Stomach (tissue), 9 donors: Measurements from ENCODE around the gene SMARCB1. TPM values are rescaled to one million over a fixed set of nuclear protein-coding genes. Genes with fewer than 3 reads are reported as not detected.

Source experiments
- DNase-seq, 2 donors: peaks; one replicate each; pipeline versions ENCODE4 v3.0.0 to v3.0.0-alpha.2; 2013 to 2019
- H3K27ac ChIP-seq, 5 donors: fragments of 200-600 bp in 4 of 5; sonication (generic) in 4 of 5; one replicate each; pipeline ENCODE4 v1.5.1; 2013 to 2019; ENCODE audit warnings: mild to moderate bottlenecking in 1 of 5, moderate library complexity in 1 of 5
- H3K27me3 ChIP-seq, 3 donors: fragments of 200-600 bp; sonication (generic); one replicate each; pipeline ENCODE4 v1.5.1; 2017 to 2019; ENCODE audit warnings: mixed run types in 1 of 3
- H3K36me3 ChIP-seq, 4 donors: fragments of 200-600 bp; sonication (generic); 1 replicate in 3 of 4; 2 replicates in 1 of 4; pipeline ENCODE4 v1.5.1; 2016 to 2019
- H3K4me1 ChIP-seq, 4 donors: fragments of 200-600 bp; sonication (generic); one replicate each; pipeline ENCODE4 v1.5.1; 2016 to 2019
- H3K4me3 ChIP-seq, 4 donors: fragments of 200-600 bp; sonication (generic) in 3 of 4; one replicate each; pipeline ENCODE4 v1.5.1; 2016 to 2019; ENCODE audit warnings: mild to moderate bottlenecking in 1 of 4
- H3K9me3 ChIP-seq, 4 donors: fragments of 200-600 bp; sonication (generic); one replicate each; pipeline ENCODE4 v1.5.1; 2016 to 2019
- EP300 ChIP-seq: sonication (generic); formaldehyde crosslinking; IDR thresholded peaks from one replicate; pipeline ENCODE4 v1.6.1; 2017; ENCODE audit warnings: antibody characterized with exemption
- POLR2A ChIP-seq, 4 donors: fragments of 450-650 bp; IDR thresholded peaks; one replicate each; pipeline ENCODE4 v1.6.1; 2016; ENCODE audit warnings: antibody characterized with exemption in 4 of 4, control low read depth in 2 of 4, mild to moderate bottlenecking in 1 of 4, moderate library complexity in 1 of 4
- POLR2AphosphoS5 ChIP-seq, 3 donors: sonication (generic); formaldehyde crosslinking; IDR thresholded peaks; one replicate each; pipeline ENCODE4 v1.6.1; 2016; ENCODE audit warnings: antibody characterized with exemption in 3 of 3
- WGBS, 5 donors: extraction: QIAGEN DNeasy Blood & Tissue Kit in 3 of 5; methylation state at CpG; one replicate each; pipeline versions ENCODE4 v1.1.5 to v1.1.7; 2013 to 2018; 5-methylcytosine and 5-hydroxymethylcytosine counted together
- intact Hi-C: fragments of 100-400 bp; cut with DNase I; formaldehyde crosslinking; loops from one replicate; pipeline ENCODE4 v1.15.1; 2023; ENCODE audit warnings: low total_unique reads
- polyA plus RNA-seq, 3 donors: library from polyadenylated mRNA; stranded (reverse); fragments of 200-250 nt; gene quantifications; one replicate each; pipeline ENCODE4 v1.2.3, GENCODE V29; 2013
- total RNA-seq, 5 donors: library from RNA; depleted of rRNA; stranded (reverse); fragments of >200 nt; gene quantifications; one replicate each; pipeline versions ENCODE4 v1.1.0 to v1.2.3, GENCODE V29; 2014 to 2016
- TF ChIP-seq, protein P1 (sequence below), 7 experiments: fragments of 450-650 bp in 4 of 7; fragments of 200-600 bp in 3 of 7; sonication (generic) in 3 of 7; IDR thresholded peaks; one replicate each; pipeline ENCODE4 v1.5.1; 2016 to 2019; ENCODE audit warnings: antibody characterized with exemption in 7 of 7, control low read depth in 2 of 7, mild to moderate bottlenecking in 1 of 7
- donor health status: healthy with polysubstance abuse.
- donor health status: Bipolar disorder and iron deficiency.
- donor health status: healthy.

Gene SMARCB1
- total and polyA plus RNA-seq, 8 donors: 13.4 to 74.6 (median 40.8) TPM

DNA sequence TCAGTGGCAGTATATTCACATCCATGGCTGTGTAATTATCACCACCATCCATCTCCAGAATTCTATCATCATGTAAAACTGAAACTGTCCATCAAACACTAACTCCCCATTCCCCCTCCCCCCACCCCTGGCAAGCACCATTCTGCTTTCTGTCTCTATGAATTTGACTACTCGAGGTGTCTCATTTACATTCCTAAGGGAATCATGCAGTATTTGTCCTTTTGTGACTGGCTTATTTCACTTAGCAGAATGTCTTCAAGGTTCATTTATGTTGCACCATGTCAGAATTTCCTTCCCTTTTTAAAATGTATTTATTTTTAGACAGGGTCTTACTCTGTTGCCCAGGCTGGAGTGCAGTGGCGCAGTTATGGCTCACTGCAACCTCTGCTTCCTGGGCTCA is 31.8 kb downstream of the SMARCB1 start:
- H3K9me3 ChIP-seq: no peaks in the 10 kb centered on the region
- no peaks in the 10 kb centered on the region for H3K27me3 ChIP-seq
- intact Hi-C loops: no loop called here
- no peak overlapping the region for H3K4me3 ChIP-seq
- no peaks in the 10 kb centered on the region for H3K4me1 ChIP-seq
- DNase-seq: no peak
- no peak overlapping the region for H3K27ac ChIP-seq
- H3K36me3 ChIP-seq: peaks cover 52 to 99% (median 89%) of the 10 kb centered on the region in 4 donors
- TF ChIP-seq POLR2A (IDR thresholded peaks at IDR 0.05) (no peak), EP300 (no peak), POLR2AphosphoS5 (IDR thresholded peaks at IDR 0.05) (no peak)
- TF ChIP-seq, protein P1, sequence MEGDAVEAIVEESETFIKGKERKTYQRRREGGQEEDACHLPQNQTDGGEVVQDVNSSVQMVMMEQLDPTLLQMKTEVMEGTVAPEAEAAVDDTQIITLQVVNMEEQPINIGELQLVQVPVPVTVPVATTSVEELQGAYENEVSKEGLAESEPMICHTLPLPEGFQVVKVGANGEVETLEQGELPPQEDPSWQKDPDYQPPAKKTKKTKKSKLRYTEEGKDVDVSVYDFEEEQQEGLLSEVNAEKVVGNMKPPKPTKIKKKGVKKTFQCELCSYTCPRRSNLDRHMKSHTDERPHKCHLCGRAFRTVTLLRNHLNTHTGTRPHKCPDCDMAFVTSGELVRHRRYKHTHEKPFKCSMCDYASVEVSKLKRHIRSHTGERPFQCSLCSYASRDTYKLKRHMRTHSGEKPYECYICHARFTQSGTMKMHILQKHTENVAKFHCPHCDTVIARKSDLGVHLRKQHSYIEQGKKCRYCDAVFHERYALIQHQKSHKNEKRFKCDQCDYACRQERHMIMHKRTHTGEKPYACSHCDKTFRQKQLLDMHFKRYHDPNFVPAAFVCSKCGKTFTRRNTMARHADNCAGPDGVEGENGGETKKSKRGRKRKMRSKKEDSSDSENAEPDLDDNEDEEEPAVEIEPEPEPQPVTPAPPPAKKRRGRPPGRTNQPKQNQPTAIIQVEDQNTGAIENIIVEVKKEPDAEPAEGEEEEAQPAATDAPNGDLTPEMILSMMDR (IDR thresholded peaks at IDR 0.05): no peak
- 84 to 97% (median 89%) methylated on average over 2 of the region's 2 CpGs for WGBS, 5 donors

DNA sequence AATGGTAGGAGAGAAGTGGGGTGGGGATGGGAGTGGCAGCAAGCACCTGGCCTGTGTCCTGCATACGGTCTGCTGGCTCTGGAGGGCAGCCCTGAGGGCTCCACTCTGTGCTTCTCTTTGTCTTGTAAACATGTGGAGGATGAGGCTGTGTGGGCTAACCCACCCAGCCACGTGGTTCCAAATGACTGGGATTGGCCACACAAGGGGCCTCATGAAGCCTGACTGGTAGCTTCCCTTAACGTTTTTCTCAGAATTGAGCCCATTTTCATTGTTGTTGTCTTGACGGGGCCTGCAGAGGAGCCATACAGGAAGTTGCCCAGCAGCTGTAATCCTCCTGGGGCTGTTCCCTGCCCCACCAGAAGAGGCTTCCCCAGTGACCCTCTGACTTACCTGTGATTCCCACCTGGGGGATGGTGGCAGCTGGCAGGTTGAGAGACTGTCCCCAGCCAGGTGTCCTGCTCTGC is 34.0 kb downstream of the SMARCB1 start:
- Histone ChIP-seq H3K4me3 (no peak overlapping the region), H3K4me1 (no peaks in the 10 kb centered on the region), H3K27me3 (no peaks in the 10 kb centered on the region), H3K9me3 (no peaks in the 10 kb centered on the region), H3K36me3 (peaks cover 74 to 100% (median 100%) of the 10 kb centered on the region in 4 donors), H3K27ac (no peak overlapping the region)
- 35 to 67% (median 46%) methylated on average over 4 of the region's 4 CpGs for WGBS, 5 donors
- intact Hi-C loops: no loop called here
- TF ChIP-seq, protein P1 (IDR thresholded peaks at IDR 0.05): no peak
- no peak for TF ChIP-seq EP300
- no peak for TF ChIP-seq POLR2AphosphoS5 (IDR thresholded peaks at IDR 0.05)
- TF ChIP-seq POLR2A (IDR thresholded peaks at IDR 0.05): no peak
- DNase-seq: peak in 1 of 2 donors; percentile 7

DNA sequence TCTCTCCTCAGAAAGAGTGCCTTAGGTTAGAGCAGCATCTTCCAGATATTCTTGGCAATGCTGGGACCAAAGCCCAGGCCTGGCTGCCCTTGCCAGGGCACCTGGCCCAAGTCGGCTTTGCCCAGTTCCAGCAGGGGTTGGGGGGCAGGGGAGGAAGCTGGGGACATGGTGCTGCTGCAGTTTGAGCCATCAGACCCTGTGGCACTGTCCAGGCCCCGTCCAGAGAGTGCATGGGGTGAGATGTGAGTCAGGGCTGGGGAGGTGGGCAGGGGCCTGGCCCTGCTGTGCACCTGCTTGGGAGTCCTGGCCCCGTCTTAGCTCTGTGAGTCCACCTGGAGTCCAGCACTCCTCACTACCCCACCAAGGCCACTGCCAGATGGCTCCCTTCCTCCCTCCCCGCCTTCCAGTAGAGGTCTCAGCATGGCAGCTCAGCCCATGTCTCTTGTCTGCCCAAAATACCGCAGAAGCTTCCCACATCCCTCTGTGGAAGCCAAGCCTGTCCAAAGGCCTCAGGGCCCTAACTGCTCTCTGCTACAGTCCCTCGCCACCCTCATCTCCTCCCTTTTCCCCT is 35.4 kb downstream of the SMARCB1 start:
- 64 to 86% (median 84%) methylated on average over 5 to 6 of the region's 6 CpGs for WGBS, 5 donors
- intact Hi-C loops: no loop called here
- peaks cover 68 to 100% (median 100%) of the 10 kb centered on the region in 4 donors for H3K36me3 ChIP-seq
- no peaks in the 10 kb centered on the region for H3K9me3 ChIP-seq
- TF ChIP-seq POLR2A (IDR thresholded peaks at IDR 0.05): no peak
- TF ChIP-seq, protein P1 (IDR thresholded peaks at IDR 0.05): no peak
- TF ChIP-seq POLR2AphosphoS5 (IDR thresholded peaks at IDR 0.05): no peak
- no peak overlapping the region for H3K4me3 ChIP-seq
- DNase-seq: peak in 1 of 2 donors; percentile 1
- H3K27ac ChIP-seq: no peak overlapping the region
- no peaks in the 10 kb centered on the region for H3K27me3 ChIP-seq
- no peaks in the 10 kb centered on the region for H3K4me1 ChIP-seq

DNA sequence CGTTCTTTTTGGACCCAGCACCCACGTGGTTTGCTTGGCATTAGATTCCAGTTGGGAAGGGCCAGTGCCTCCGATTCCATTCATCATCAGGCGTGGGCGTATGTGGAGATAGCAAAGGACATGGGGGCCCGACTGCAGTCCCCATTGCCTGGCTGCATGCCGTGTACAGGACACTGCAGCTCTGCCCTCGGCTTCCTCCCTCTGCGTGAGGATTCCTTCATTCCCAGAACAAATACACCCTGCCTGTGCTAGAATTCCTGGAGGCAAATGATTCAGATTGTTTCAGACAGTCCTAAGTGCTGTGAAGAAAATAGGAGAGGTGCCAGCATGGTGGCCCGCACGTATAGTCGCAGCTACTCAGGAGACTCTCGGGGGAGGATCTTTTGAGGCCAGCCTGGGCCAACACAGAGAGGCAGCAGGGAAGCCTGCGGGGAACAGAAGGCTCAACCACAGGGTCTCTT is 36.6 kb downstream of the SMARCB1 start:
- peak in 1 of 2 donors; percentile 1 for DNase-seq
- Histone ChIP-seq H3K4me1 (no peaks in the 10 kb centered on the region), H3K36me3 (peaks cover 72 to 100% (median 100%) of the 10 kb centered on the region in 4 donors), H3K4me3 (no peak overlapping the region), H3K27me3 (no peaks in the 10 kb centered on the region), H3K27ac (no peak overlapping the region), H3K9me3 (no peaks in the 10 kb centered on the region)
- no peak for TF ChIP-seq EP300
- TF ChIP-seq, protein P1 (IDR thresholded peaks at IDR 0.05): no peak
- TF ChIP-seq POLR2AphosphoS5 (IDR thresholded peaks at IDR 0.05): no peak
- TF ChIP-seq POLR2A (IDR thresholded peaks at IDR 0.05): no peak
- intact Hi-C loops: no loop called here
- WGBS, 5 donors: 82 to 87% (median 84%) methylated on average over 10 to 14 of the region's 14 CpGs
